Hepatocyte (in vitro differentiated cells): Measurements from ENCODE around the gene TBPL1.

ENCODE experiments used
- CTCF ChIP-seq: fragments of 200-600 bp; sonication (generic); IDR thresholded peaks from 2 replicates; pipeline ENCODE4 v1.5.1; 2016; ENCODE audit warnings: antibody characterized with exemption, mild to moderate bottlenecking; ENCODE audit not compliant: poor library complexity
- EZH2phosphoT487 ChIP-seq: fragments of 200-600 bp; sonication (generic); IDR thresholded peaks from one replicate; pipeline ENCODE4 v1.6.1; 2018; ENCODE audit warnings: antibody characterized with exemption, mild to moderate bottlenecking, low read depth, moderate library complexity; ENCODE audit not compliant: unreplicated experiment, severe bottlenecking

- TF ChIP-seq CTCF, result no peak
- no peak for TF ChIP-seq EZH2phosphoT487
Observed at GRCh38 chr6:133985970-133986369, 32.9 kb downstream of the TBPL1 start.
